IPS-18c (cell line): Measurements from ENCODE around the gene MTNR1B.

ENCODE experiments used
- H3K4me3 ChIP-seq: 2 replicates; pipeline ENCODE4 v1.7.0; 2013; ENCODE audit warnings: low read depth, mild to moderate bottlenecking, low read length, moderate library complexity; ENCODE audit not compliant: insufficient read depth
- H3K9me3 ChIP-seq: one replicate; pipeline ENCODE4 v1.6.1; 2013; ENCODE audit warnings: mild to moderate bottlenecking, low read length, moderate library complexity; ENCODE audit not compliant: control insufficient read depth, insufficient read depth

The MTNR1B gene

DNA sequence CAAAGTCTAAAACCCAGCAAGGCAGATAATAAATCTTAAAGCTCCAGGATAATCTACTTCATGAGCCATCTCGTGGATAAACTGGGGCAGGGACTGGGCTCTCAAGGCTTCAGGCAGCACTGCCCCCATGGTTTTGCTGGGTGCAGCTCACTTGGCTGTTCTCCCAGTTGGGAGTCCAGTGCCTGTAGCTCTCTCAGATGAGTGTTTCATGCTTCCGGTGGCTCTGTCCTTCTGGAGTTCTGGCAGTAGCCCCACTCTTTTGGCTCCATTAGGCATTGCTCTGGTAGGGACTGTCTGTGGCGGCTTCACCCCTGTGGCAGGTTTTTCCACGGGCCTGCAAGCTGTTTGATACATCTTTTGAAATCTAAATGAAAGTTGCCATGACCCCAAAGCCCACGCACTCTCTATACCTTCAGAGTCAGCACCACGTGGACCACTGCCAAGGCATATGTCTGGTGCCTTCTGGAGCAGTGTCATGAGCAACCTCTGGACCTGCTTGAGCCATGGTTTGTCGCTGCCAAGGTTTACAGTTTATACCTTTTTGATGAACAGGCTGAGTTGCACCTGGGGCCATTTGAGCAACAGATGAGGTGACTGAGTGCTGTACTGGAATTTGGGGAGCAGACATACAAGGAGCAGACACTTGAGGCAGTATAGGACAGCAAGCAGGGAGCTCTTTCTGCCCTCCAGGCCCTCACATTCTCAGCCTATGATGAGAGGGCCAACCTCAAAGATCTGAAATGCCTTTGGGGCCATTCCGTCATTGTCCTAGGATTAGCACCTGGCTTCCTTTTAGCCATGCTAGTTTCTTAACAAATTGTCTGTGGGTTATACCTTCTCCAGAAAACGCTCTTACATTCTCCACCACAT is 48.6 kb downstream of the MTNR1B start:
- Histone ChIP-seq H3K4me3 (no peak overlapping the region), H3K9me3 (no peaks in the 10 kb centered on the region)

DNA sequence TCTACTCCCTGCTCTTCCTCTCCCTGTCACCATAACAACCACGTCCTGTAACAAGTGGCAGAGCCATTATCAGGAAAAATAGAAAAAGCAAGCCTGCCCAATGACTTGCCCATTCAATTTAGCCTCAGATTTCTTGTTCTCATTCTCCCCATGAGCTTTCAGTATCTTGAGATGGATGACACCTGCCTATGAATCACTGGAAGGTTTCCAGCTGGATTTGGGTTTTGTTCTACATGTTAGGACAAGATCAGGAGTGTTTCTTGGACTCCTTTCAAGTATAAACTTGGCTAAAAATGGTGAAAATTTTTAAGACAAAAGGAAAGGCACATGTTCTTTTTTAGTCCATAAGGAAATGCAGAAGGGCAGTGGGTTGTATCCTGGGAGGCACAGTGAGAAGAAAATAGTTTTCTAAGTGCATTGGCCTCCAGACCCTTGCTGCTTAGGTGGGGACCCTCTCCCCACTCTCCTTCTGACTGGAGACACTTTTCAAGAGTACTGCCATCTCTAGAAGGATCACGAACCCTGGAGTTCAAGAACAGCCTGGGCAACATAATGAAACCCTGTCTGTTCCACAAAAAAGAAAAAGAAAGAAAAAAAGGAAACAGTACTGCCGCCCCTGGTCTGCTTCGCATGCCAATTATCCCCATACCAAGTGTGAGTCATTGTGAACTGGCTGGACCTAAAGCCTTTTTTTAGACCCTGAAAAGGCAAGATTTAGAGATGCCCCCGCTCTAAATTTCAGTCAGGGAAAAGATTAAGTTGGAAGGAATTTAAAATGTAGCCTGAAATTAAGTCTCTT is 51.0 kb downstream of the MTNR1B start:
- no peaks in the 10 kb centered on the region for H3K9me3 ChIP-seq
- H3K4me3 ChIP-seq = no peak overlapping the region

DNA sequence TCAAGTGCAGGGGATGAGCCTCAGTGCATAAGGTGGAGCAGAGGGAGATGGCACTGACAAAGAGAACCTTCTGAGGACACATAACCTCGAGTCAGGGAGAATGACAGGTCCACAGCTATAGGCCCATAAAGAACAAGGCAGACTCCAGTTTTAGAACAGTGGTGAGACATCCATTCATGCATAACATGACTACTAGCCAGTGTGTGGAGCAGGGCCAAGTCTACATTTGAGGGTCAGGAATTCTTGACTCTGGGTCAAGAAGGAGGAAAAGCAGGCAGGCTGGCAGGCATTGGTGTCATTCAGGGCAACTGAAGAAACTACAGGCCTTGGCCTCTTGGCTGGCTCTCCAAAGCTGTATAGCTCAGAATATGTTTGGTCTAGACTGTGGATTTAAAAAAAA is 54.9 kb downstream of the MTNR1B start:
- Histone ChIP-seq H3K4me3 (no peak overlapping the region), H3K9me3 (no peaks in the 10 kb centered on the region)

DNA sequence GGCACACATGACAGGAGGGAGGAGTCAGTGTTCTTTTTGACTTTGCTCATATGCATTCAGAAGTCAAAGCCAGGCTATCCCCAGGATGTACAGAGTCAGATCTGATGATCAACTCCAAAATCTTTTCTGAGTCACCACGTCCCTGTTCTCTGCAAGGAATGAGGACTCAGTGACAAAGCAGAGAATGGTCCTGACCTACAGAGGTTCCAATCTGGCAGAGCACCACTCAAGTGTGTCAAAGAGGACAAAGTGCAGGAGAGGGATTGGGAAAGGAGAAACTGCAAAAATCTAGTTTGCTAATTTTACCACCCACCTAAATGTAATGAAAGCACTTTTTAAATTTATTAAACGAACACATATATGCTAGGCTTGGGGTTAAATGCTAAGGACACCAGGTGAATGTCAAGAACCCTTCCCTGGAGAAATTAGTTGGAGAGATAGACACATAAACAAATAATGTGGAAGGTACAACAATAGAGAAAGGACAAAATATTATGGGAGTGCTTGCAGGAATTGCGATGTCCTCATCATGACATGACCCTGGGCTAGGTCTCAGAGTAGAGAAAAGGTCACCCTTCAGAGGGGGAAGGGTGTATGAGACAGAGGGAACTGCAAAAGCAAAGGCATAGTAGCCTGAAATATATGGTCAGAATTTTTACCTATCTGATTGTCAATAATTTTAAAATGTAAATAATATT is 56.3 kb downstream of the MTNR1B start:
- Histone ChIP-seq H3K4me3 (no peak overlapping the region), H3K9me3 (no peaks in the 10 kb centered on the region)

DNA sequence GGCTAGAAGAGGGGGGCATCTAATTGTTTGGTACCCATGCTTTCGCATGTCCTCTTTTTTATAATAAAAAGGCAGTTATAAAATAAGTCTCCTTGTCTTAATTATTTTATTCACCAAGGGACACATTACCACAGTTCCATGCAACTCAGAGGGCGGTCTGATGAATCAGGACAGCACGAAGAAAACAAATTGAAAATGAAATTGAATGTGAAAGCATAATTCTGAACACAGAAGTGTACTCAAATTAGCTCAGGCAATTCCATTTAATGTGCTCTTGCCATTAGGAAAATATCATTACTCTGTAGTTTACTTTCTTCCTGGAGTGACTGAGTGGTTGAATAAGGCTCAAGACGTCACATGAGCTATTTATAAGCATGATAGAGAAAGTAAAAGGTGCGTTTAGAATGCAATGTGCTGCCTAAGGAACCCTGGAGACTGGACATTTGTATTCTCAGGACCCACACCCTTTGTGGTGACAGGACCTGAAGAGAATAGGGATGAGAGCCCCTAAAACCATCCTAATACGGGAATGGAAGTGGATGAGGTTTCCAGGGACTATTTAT is 59.6 kb downstream of the MTNR1B start:
- no peak overlapping the region for H3K4me3 ChIP-seq

DNA sequence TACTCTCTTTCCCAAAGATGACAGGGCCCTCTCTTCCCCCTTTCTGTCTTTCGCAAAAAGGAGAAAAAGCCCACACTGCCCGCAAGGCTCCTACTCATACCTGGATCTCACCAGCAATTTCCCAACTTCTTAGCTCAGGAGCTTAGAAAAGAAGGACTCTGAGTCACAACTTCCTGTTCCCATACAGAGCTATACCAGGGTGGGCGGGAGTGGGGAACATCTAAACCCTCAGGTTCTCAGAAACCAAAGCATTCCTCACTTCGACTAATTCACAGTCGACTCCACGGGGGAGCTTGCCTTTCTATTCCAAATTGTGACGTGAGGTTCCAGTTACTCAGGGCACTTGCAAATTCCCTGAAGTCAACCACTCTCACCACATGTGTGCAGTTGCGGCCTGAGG is 61.9 kb downstream of the MTNR1B start:
- Histone ChIP-seq H3K4me3 (no peak overlapping the region), H3K9me3 (no peaks in the 10 kb centered on the region)

More for the DNA sequence above, 59.6 kb downstream of the MTNR1B start:
- no peaks in the 10 kb centered on the region for H3K9me3 ChIP-seq
